OCI-LY7 (cell line): Measurements from ENCODE around the gene PPTC7. TPM values are rescaled to one million over a fixed set of nuclear protein-coding genes. Genes with fewer than 3 reads are reported as not detected.

Experiments used
- BruUV-seq: library from RNA; stranded (reverse); fragments of 400-500 nt; replicated peaks from 2 replicates; lab custom pipeline; 2021; lab: Mats Ljungman, UMichigan
- CTCF ChIA-PET: fragments of 300-600 bp; sonication (Branson Sonifier 250); formaldehyde crosslinking; loops from one replicate; lab custom pipeline; 2022; ENCODE audit warnings: antibody characterized with exemption; ENCODE audit not compliant: unreplicated experiment; lab: Charles Lee
- POLR2A ChIA-PET: fragments of 300-600 bp; sonication (Branson Sonifier 250); formaldehyde crosslinking; loops from one replicate; lab custom pipeline; 2022; ENCODE audit warnings: antibody characterized with exemption; lab: Charles Lee
- DNase-seq: peaks from one replicate; pipeline ENCODE4 v3.0.0-alpha.2; 2015; ENCODE audit warnings: low spot score
- H2AFZ ChIP-seq: fragments of 200-600 bp; sonication (generic), shearing (Covaris generic); 2 replicates; pipeline ENCODE4 v1.6.1; 2014; ENCODE audit warnings: mild to moderate bottlenecking, antibody characterized with exemption, low read length, moderate library complexity
- H3K27ac ChIP-seq: fragments of 200-600 bp; sonication (generic); 2 replicates; pipeline ENCODE4 v1.5.1; 2014; ENCODE audit warnings: mixed run types, low read depth, mild to moderate bottlenecking, moderate library complexity, low read length, inconsistent platforms; ENCODE audit not compliant: poor library complexity, severe bottlenecking
- H3K36me3 ChIP-seq: fragments of 200-600 bp; sonication (generic); 2 replicates; pipeline ENCODE4 v1.6.1; 2014; ENCODE audit warnings: mild to moderate bottlenecking, antibody characterized with exemption, low read length, moderate library complexity, mixed read lengths; ENCODE audit not compliant: insufficient read depth
- H3K4me1 ChIP-seq: fragments of 200-600 bp; sonication (generic); 2 replicates; pipeline ENCODE4 v1.5.1; 2014; ENCODE audit warnings: mild to moderate bottlenecking, low read length; ENCODE audit not compliant: insufficient read depth, poor library complexity, severe bottlenecking
- H3K4me2 ChIP-seq: fragments of 200-600 bp; sonication (generic); 2 replicates; pipeline ENCODE4 v1.6.1; 2014; ENCODE audit warnings: mild to moderate bottlenecking, low read length
- H3K4me3 ChIP-seq: fragments of 200-600 bp; sonication (generic); 2 replicates; pipeline ENCODE4 v1.5.1; 2014; ENCODE audit warnings: mild to moderate bottlenecking, low read depth, low read length; ENCODE audit not compliant: poor library complexity, severe bottlenecking
- H3K79me2 ChIP-seq: fragments of 200-600 bp; sonication (generic); 2 replicates; pipeline ENCODE4 v1.6.1; 2016; ENCODE audit warnings: low read depth, mild to moderate bottlenecking, low read length, moderate library complexity, mixed read lengths; ENCODE audit not compliant: insufficient read depth
- H3K9me2 ChIP-seq: fragments of 200-600 bp; sonication (generic); 2 replicates; pipeline ENCODE4 v1.6.1; 2016; ENCODE audit warnings: mild to moderate bottlenecking, low read length, mixed read lengths; ENCODE audit not compliant: insufficient read depth
- H3K9me3 ChIP-seq: fragments of 200-600 bp; sonication (generic); 2 replicates; pipeline ENCODE4 v1.6.1; 2014; ENCODE audit warnings: mild to moderate bottlenecking, mixed run types, low read length, mixed read lengths
- H4K20me1 ChIP-seq: fragments of 200-600 bp; sonication (generic); 2 replicates; pipeline ENCODE4 v1.6.1; 2014; ENCODE audit warnings: mild to moderate bottlenecking, antibody characterized with exemption, low read length, moderate library complexity, mixed read lengths; ENCODE audit not compliant: insufficient read depth
- EZH2phosphoT487 ChIP-seq: fragments of 200-600 bp; sonication (generic); IDR thresholded peaks from 2 replicates; pipeline ENCODE4 v1.6.1; 2018; ENCODE audit warnings: low read depth, borderline replicate concordance, mild to moderate bottlenecking, mixed run types, antibody characterized with exemption, low read length, moderate library complexity, mixed read lengths
- intact Hi-C: fragments of 100-400 bp; cut with micrococcal nuclease; formaldehyde crosslinking; loops from one replicate; pipeline ENCODE4 v1.10.0; 2022; ENCODE audit not compliant: unreplicated experiment
- total RNA-seq, 2 experiments: library from RNA; depleted of rRNA in 1 of 2; stranded (reverse); fragments of >200 nt in 1 of 2; shearing (Covaris generic) in 1 of 2; gene quantifications; 2 replicates each; pipeline ENCODE4 v1.2.3, GENCODE V29; 2014 to 2022
- TF ChIP-seq, protein P1 (sequence below): fragments of 200-600 bp; sonication (generic); conservative IDR thresholded peaks from 2 replicates; pipeline ENCODE4 v1.5.1; 2014; ENCODE audit warnings: mild to moderate bottlenecking, antibody characterized with exemption, low read length, moderate library complexity, mixed read lengths

Gene PPTC7
- total RNA-seq, 2 experiments from 2014 or later: 11.4 to 29.7 TPM

DNA sequence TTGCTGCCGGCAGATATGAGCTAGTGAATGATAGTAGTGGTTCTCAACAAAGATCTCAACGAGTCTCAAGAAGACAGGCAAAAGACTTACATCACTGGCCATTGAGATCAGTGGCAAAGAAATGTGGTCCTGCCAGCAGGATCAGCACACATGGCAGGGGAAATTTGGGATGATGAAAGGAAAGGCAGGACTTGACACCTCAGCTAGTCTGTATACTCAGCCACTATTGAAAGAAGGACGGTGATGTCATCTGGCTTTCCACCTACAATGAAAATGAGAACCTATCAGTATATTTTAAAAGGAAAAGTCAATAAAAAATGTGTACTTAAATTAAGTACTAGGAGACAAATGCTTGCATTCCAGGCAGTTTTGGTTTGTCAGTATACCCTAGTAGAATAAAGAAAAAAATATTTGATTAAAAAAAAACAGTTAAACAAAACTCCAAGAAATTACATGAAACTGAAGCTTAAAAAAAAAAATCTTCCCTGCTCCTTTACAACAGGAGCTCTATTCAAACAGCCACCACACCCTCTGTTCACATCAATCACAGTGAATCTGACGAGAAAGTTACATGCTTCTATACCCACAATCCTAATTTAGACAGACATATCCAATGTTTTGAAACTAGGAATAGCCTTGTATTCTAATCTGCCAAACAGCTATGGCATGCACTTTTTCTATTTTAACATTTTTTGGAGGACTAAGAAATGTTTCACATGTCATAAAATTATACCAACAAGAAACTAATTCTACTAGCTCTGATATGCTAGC lies 46.1 kb downstream of the PPTC7 start:
- peaks cover 15% of the 10 kb centered on the region; the same call in 1 of the 2 replicates for H3K79me2 ChIP-seq
- intact Hi-C loops: no loop called here
- BruUV-seq: no TSS peak
- CTCF ChIA-PET: interaction anchor here (0.6 kb wide), 1 partner anchor 61 kb away, joined by 3 read pairs; no protein-coding TSS in a partner anchor
- H3K9me3 ChIP-seq: no peaks in the 10 kb centered on the region
- H3K36me3 ChIP-seq: peaks cover 85% of the 10 kb centered on the region
- peaks cover 22% of the 10 kb centered on the region for H3K4me1 ChIP-seq
- TF ChIP-seq, protein P1, sequence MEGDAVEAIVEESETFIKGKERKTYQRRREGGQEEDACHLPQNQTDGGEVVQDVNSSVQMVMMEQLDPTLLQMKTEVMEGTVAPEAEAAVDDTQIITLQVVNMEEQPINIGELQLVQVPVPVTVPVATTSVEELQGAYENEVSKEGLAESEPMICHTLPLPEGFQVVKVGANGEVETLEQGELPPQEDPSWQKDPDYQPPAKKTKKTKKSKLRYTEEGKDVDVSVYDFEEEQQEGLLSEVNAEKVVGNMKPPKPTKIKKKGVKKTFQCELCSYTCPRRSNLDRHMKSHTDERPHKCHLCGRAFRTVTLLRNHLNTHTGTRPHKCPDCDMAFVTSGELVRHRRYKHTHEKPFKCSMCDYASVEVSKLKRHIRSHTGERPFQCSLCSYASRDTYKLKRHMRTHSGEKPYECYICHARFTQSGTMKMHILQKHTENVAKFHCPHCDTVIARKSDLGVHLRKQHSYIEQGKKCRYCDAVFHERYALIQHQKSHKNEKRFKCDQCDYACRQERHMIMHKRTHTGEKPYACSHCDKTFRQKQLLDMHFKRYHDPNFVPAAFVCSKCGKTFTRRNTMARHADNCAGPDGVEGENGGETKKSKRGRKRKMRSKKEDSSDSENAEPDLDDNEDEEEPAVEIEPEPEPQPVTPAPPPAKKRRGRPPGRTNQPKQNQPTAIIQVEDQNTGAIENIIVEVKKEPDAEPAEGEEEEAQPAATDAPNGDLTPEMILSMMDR: no peak
- TF ChIP-seq EZH2phosphoT487: no peak
- H3K4me2 ChIP-seq: no peak overlapping the region
- no peaks in the 10 kb centered on the region for H3K9me2 ChIP-seq
- H3K4me3 ChIP-seq: no peak overlapping the region
- H4K20me1 ChIP-seq: no peaks in the 10 kb centered on the region
- no peak for DNase-seq
- no peak overlapping the region for H2AFZ ChIP-seq
- no peak overlapping the region for H3K27ac ChIP-seq
- POLR2A ChIA-PET: interaction anchor here (0.5 to 1.1 kb wide), 3 partner anchors 54 to 353 kb away, joined by 3 read pairs; no protein-coding TSS in a partner anchor

GRCh38 chr12:110534811-110535210 lies 48.3 kb downstream of the PPTC7 start:
- Histone ChIP-seq H4K20me1 (no peaks in the 10 kb centered on the region), H3K27ac (no peak overlapping the region), H3K4me3 (no peak overlapping the region), H2AFZ (no peak overlapping the region), H3K4me1 (peaks cover 40% of the 10 kb centered on the region), H3K36me3 (peaks cover 99% of the 10 kb centered on the region), H3K4me2 (no peak overlapping the region), H3K9me3 (no peaks in the 10 kb centered on the region), H3K79me2 (peaks cover 13% of the 10 kb centered on the region; the same call in 1 of the 2 replicates), H3K9me2 (no peaks in the 10 kb centered on the region)
- no peak for TF ChIP-seq EZH2phosphoT487
- TF ChIP-seq, protein P1: no peak
- CTCF ChIA-PET: interaction anchor here (1.0 kb wide), 1 partner anchor 18 kb away, joined by 3 read pairs; no protein-coding TSS in a partner anchor
- no peak for DNase-seq
- no TSS peak for BruUV-seq
- POLR2A ChIA-PET: interaction anchor here (0.6 to 1.4 kb wide), 4 partner anchors 11 to 35 kb away, joined by 3 to 6 read pairs (median 4); no protein-coding TSS in a partner anchor
- intact Hi-C loops: no loop called here
